Neuron (in vitro differentiated cells): Measurements from ENCODE around the gene CNDP2.

Source experiments
- H2AFZ ChIP-seq: one replicate; pipeline ENCODE4 v1.6.1; 2013; ENCODE audit warnings: low read depth, mild to moderate bottlenecking, inconsistent platforms, low read length, moderate library complexity
- H3K27me3 ChIP-seq: one replicate; pipeline ENCODE4 v1.6.1; 2013; ENCODE audit warnings: low read length; ENCODE audit not compliant: insufficient read depth
- H3K36me3 ChIP-seq: one replicate; pipeline ENCODE4 v1.6.1; 2013; ENCODE audit warnings: low read length; ENCODE audit not compliant: insufficient read depth
- H3K4me1 ChIP-seq: one replicate; pipeline ENCODE4 v1.6.1; 2013; ENCODE audit warnings: low read length; ENCODE audit not compliant: insufficient read depth
- H3K4me3 ChIP-seq: 2 replicates; pipeline ENCODE4 v1.5.1; 2013; ENCODE audit warnings: mild to moderate bottlenecking, low read length, moderate library complexity
- H3K9me3 ChIP-seq: one replicate; pipeline ENCODE4 v1.6.1; 2013; ENCODE audit warnings: low read length

Gene CNDP2

DNA sequence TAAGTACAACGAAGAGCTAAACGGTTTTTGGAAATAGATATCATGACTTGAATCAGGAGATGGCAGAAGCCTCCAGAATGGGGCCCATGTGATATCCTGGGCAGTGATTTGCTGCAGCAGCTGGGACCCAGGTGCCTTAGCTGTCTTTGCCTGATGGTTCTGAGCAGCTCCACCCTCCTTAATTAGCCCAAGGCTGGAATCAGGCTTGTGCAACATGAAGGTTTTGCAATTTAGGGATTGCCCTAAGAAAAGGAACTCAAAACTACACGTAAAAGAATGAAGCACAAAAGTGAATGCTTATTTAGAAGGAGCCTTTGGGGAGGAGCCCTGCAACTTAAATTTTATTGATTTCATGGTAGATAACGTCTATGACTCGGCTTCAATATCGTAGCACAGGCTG, 17.3 kb upstream of the CNDP2 start:
- no peaks in the 10 kb centered on the region for H3K36me3 ChIP-seq
- no peaks in the 10 kb centered on the region for H3K9me3 ChIP-seq
- H3K27me3 ChIP-seq: peaks cover 6% of the 10 kb centered on the region
- H2AFZ ChIP-seq: no peak overlapping the region
- no peaks in the 10 kb centered on the region for H3K4me1 ChIP-seq
- no peak overlapping the region for H3K4me3 ChIP-seq

DNA sequence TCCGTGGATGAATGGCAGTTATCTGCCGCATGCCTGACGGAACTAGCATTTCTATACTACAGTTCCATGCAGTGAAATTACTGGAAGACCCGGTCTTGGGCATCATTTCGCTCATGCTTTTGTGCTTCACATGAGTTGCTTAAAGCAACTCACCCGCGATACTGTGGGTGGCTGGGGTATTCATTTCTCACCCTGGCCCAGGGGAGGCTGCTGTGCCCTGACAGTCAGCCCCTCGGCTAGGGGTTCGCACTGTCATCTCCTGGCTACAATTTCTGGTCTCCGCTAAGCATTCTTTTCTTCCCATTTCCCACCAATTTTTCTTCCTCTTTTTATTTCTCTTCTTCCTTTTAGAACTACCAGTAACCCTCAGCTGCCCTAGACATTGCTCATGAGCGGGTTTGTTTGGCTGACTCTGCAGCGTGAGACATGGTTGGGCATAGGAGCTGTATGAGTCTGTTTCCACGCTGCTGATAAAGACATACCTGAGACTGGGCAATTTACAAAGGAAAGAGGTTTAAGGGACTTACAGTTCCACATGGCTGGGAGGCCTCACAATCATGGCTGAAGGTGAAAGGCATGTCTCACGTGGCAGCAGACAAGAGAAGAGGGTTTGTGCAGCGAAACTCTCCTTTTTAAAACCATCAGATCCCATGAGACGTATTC, 16.5 kb upstream of the CNDP2 start:
- Histone ChIP-seq H3K27me3 (peaks cover 6% of the 10 kb centered on the region), H3K4me3 (no peak overlapping the region), H2AFZ (no peak overlapping the region)

DNA sequence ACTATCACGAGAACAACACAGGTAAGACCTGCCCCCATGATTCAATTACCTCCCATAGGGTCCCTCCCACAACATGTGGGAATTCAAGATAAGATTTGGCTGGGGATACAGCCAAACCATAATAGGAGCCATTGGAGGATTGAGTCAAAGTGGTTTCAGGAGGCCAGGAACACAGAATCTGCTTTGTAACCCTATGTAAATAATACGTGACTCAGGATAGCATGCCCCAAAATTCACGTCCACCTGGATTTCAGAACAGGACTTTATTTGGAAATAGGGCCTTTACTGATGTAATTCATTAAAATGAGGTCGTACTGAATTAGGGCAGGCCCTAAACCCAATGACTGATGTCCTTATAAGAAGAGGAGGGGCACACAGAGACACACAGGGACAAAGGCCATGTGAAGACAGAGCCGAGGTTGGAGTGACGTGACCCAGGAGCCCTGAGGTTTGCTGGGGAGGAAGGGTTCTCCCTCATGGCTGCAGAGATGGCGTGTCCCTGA, 16.0 kb upstream of the CNDP2 start:
- no peak overlapping the region for H3K4me3 ChIP-seq
- no peaks in the 10 kb centered on the region for H3K9me3 ChIP-seq
- H3K36me3 ChIP-seq: no peaks in the 10 kb centered on the region
- no peaks in the 10 kb centered on the region for H3K4me1 ChIP-seq
- peaks cover 6% of the 10 kb centered on the region for H3K27me3 ChIP-seq
- H2AFZ ChIP-seq: no peak overlapping the region

More for the DNA sequence above, 16.5 kb upstream of the CNDP2 start:
- Histone ChIP-seq H3K36me3 (no peaks in the 10 kb centered on the region), H3K9me3 (no peaks in the 10 kb centered on the region), H3K4me1 (no peaks in the 10 kb centered on the region)

DNA sequence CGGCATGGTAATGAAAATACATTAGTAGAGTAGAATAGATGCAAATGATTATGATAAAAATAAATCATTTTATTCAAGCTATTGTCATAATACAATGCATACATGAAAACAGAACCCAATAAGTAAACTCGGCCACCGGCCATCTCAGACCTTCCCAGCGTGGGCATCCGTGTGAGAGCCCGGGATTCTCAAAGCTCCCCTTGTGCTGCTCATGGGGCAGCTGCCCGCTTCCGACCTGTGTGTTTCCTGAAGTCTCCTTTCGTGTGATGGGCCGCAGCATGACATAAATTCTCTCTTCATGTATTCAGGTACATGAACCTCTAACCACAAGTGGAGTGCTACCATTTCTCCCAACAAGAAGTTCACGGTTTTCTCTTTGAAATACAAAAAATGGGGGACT, 13.5 kb upstream of the CNDP2 start:
- peaks cover 11% of the 10 kb centered on the region for H3K27me3 ChIP-seq
- peaks cover 16% of the 10 kb centered on the region for H3K4me1 ChIP-seq
- H3K36me3 ChIP-seq: no peaks in the 10 kb centered on the region
- no peaks in the 10 kb centered on the region for H3K9me3 ChIP-seq
- no peak overlapping the region for H2AFZ ChIP-seq
- H3K4me3 ChIP-seq: no peak overlapping the region

DNA sequence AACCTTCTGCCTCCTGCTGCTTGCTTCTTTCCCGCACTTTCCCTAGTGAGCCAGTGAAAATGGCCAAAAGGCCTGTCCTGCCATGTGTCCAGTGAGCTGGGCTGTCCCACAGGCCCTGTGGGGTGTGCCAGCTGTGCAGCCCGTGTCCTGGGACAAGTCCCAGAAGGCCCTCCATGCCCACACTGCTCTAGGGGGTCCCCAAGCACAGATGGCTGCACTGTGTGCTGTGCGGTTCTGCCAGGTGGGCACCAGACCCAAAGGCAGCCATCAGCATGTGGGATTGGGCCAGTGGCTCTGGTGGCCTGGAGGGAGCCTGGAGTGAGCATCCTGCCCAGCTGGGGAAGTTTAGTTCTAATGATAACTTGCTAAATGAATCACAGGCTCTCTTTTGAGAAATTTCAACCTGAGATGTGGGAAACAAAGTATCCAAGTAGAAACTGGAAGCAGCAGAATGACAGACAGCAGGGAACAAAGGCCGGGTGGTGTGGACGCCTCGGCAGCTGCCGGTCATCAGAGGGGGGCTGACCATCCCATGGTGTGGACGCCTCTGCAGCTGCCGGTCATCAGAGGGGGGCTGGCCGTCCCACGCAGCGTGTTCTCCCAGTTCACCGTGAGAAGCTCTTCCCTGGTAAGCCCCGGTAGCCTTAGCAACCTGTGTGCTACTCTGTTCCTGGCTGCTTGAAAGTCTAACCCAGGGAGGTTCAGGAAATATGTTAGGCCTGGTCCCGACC, 9.9 kb upstream of the CNDP2 start:
- peaks cover 16% of the 10 kb centered on the region for H3K4me1 ChIP-seq
- H3K36me3 ChIP-seq: no peaks in the 10 kb centered on the region
- no peaks in the 10 kb centered on the region for H3K9me3 ChIP-seq
- no peak overlapping the region for H2AFZ ChIP-seq
- H3K4me3 ChIP-seq: no peak overlapping the region
- peaks cover 10% of the 10 kb centered on the region for H3K27me3 ChIP-seq

DNA sequence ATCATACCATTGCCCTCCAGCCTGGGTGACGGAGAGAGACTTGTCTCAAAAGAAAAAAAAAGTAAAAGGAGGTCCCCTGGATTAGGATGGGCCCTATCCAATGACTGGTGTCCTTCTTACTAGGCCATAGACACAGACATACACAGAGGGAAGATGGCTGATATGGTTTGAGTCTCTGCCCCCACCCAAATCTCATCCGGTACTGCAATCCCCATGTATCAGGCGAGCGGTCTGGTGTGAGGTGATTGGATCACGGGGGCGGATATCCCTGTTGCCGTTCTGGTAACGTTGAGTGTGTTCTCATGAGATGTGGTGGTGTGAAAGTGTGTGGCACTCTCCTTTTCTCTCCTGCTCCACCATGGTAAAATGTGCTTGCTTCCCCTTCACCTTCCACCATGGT, 7.8 kb upstream of the CNDP2 start:
- peaks cover 5% of the 10 kb centered on the region for H3K27me3 ChIP-seq
- H3K9me3 ChIP-seq: peaks cover 2% of the 10 kb centered on the region
- H3K36me3 ChIP-seq: no peaks in the 10 kb centered on the region

DNA sequence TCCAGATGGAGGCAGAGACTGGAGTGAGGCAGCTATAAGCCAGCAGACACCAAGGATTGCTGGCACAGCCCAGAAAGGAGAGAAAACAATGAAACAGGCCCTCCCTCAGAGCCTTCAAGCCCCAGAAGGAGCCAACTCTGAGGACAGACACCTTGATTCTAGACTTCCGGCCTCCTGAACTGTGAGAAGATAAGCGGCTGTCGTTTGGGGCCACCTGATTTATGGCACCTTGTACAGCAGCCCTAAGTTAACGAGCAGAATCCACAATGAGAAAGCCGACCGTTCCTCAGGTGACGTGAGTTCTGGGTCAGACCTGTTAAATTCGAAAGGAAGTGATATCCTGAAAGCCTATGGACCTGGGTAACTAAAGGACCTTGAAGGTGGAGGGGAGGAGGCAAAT, 7.3 kb upstream of the CNDP2 start:
- peaks cover 5% of the 10 kb centered on the region for H3K27me3 ChIP-seq
- H3K36me3 ChIP-seq: no peaks in the 10 kb centered on the region
- peaks cover 2% of the 10 kb centered on the region for H3K9me3 ChIP-seq
- peaks cover 16% of the 10 kb centered on the region for H3K4me1 ChIP-seq
- H2AFZ ChIP-seq: no peak overlapping the region
- H3K4me3 ChIP-seq: no peak overlapping the region

More for the DNA sequence above, 7.8 kb upstream of the CNDP2 start:
- Histone ChIP-seq H3K4me1 (peaks cover 16% of the 10 kb centered on the region), H3K4me3 (no peak overlapping the region), H2AFZ (no peak overlapping the region)

DNA sequence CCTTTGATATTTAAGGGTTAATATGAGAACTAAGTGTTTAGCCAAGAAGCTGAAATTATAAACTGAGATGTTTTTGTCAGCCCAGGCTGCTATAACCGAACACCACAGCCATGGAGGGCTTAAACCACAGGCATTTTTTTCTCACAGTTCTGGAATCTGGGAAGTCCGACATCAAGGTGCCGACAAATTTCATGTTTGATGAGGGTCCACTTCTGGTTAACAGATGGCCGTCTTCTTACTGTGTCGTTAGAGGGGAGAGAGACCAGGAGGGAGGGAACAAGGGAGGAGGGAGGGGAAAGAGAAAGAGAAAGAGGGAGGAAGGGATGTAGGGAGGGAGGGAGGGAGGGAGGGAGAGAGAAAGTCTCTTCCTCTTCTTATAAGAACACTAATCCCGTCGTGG, 6.5 kb upstream of the CNDP2 start:
- Histone ChIP-seq H3K4me1 (peaks cover 16% of the 10 kb centered on the region), H3K9me3 (peaks cover 2% of the 10 kb centered on the region), H2AFZ (no peak overlapping the region), H3K36me3 (no peaks in the 10 kb centered on the region), H3K4me3 (no peak overlapping the region), H3K27me3 (peaks cover 5% of the 10 kb centered on the region)

DNA sequence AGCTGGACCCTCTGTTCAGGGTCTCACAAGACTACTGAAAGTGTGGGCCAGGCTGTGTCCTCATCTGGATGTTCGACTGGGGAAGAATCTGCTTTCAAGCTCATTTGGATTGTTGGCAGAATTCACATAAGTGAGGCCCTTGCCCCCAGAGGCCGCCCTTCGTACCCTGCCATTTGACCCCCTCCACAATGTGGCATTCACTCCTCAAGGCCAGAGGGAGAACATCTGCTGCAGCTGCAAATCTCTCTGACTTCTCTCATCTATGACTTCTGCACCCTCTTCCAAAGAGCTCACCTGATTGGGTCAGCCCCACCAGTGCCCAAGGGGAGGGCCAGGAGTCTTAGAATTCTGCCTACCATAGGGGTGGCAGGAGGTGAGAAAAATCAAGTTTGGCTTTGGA, 3.9 kb upstream of the CNDP2 start:
- no peaks in the 10 kb centered on the region for H3K27me3 ChIP-seq
- H3K4me3 ChIP-seq: no peak overlapping the region
- H3K36me3 ChIP-seq: no peaks in the 10 kb centered on the region
- H3K4me1 ChIP-seq: peaks cover 7% of the 10 kb centered on the region
- H2AFZ ChIP-seq: no peak overlapping the region
- peaks cover 2% of the 10 kb centered on the region for H3K9me3 ChIP-seq

DNA sequence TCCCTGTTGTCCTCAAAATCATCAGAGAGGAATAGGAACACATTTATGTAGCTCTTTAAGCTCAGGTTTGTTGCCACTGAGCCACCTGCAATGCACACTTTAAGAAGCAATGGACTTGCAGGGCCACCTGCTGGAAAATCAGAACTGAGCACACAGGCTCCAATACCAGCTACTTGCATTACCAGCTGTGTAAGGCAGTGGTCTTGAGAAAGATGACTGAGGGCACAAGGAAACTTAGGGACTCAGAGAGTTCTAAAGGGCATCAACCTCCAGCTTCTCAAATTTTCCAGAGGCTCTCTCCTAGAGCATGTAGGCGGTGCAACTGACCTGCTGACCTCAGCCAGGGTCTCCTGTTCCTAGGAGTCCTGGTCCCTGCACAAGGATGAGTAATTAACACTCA, 2.5 kb upstream of the CNDP2 start:
- H2AFZ ChIP-seq: no peak overlapping the region
- H3K9me3 ChIP-seq: peaks cover 2% of the 10 kb centered on the region
- H3K4me1 ChIP-seq: peaks cover 7% of the 10 kb centered on the region
- H3K36me3 ChIP-seq: peaks cover 5% of the 10 kb centered on the region
- no peaks in the 10 kb centered on the region for H3K27me3 ChIP-seq
- no peak overlapping the region for H3K4me3 ChIP-seq

DNA sequence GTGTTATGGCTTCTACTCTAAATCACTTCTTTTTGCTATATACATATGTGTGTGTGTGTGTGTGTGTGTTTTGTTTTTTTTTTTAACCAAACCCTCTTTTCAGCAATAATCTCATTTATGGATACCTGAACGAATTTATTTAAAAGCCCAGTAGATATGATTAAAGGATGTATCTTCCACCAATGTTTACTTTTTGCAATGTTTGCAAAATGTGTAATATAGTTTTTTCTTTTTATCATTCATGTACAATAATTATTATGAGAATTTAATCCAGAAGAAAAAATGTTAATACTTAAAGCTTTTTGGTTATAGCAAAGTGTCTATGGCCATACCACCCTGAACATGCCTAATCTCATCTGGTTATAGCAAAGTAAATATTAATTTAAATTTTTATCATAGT, 1.6 kb upstream of the CNDP2 start:
- H2AFZ ChIP-seq: no peak overlapping the region
- H3K4me3 ChIP-seq: no peak overlapping the region

DNA sequence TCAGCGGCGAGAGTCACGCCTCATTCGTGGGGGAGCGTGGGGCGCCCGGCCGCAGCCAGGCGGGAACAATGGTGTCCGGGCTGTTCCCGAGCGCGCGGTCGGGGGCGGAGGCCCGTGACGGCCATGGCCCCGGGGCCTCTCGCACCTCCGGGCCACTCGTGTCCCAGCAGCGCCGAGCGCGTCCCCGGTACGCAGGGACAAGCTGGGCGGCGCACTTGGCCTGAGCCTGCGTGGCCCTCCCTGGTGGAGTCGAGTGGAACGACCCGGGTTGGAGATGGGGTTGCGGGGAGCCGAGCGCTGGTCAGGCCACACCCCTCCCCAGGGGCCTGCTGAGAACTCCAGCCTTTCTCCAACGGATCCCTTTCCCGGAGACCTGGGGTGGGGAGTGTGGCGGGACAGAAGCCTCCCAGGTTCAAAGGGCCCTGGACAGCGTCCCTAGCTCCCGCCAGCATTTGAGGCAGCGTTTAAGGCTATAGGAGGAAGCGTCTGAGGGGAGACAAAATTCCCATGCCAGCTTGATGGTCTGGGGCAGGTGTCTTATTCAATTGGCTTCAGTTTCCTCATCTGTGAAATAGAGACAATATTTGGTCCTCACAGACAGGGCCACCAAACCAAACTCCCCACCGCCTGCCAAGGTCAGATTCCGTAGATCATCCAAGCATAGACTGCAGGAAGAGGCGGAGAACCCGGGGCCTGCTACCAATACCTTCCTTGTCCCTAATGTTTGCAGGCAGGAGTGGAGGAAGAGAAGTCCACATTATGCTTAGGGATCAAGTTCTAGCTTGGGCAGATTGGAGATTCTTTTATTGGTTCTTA, 553 bp downstream of the CNDP2 start:
- Histone ChIP-seq H3K4me3 (peak overlapping the region; percentile 81), H3K36me3 (peaks cover 17% of the 10 kb centered on the region), H2AFZ (peak overlapping the region; percentile 59), H3K4me1 (peaks cover 7% of the 10 kb centered on the region), H3K27me3 (no peaks in the 10 kb centered on the region), H3K9me3 (peaks cover 2% of the 10 kb centered on the region)

More for the DNA sequence above, 1.6 kb upstream of the CNDP2 start:
- Histone ChIP-seq H3K4me1 (peaks cover 7% of the 10 kb centered on the region), H3K36me3 (peaks cover 6% of the 10 kb centered on the region), H3K27me3 (no peaks in the 10 kb centered on the region), H3K9me3 (peaks cover 2% of the 10 kb centered on the region)

DNA sequence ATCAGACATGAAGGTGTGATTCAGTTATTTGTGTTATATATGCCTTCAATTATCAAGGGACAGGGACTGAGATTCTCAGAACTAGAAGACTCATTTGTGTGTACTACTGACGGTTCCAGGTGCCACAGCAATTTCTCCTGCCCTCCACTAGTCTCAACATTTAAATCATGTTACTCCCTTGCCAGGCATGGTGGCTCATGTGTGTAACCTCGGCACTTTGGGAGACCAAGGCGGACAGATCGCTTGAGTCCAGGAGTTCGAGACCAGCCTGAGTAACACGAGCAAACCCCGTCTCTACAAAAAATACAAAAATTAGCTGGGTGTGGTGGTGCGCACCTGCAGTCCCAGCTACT, 1.1 kb downstream of the CNDP2 start:
- Histone ChIP-seq H3K9me3 (no peaks in the 10 kb centered on the region), H3K36me3 (peaks cover 21% of the 10 kb centered on the region), H3K27me3 (no peaks in the 10 kb centered on the region), H3K4me3 (peak overlapping the region; percentile 81), H3K4me1 (peaks cover 7% of the 10 kb centered on the region), H2AFZ (no peak overlapping the region)
